ENCODE results near the gene ULK4.

DNA sequence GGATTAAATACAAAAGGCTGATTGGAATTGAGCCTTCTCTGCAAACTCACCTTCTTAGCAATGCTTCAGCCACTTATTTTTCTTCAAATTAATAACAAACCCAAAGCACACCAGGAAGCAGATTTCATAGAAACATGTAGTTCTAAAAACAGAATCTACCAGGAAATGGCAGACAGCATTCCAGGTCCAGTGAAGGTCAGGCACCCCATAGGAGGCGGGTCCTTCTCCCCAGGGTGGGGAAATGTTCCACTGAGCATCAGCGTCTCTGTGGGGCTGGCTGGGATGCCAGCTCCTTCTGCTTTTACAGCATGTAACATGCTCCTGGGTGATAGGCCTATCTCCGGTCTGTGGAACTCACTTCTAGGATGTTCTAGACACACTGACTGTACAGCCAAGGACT lies 713.4 kb downstream of the ULK4 start:
- TF ChIP-seq SIN3A (IDR thresholded peaks at IDR 0.05; ENCODE audit: low read depth): no peak
- no peak for TF ChIP-seq POLR2A (IDR thresholded peaks at IDR 0.05; ENCODE audit: borderline replicate concordance, extremely low read depth, insufficient read depth, insufficient read length)
- TF ChIP-seq, protein P1, sequence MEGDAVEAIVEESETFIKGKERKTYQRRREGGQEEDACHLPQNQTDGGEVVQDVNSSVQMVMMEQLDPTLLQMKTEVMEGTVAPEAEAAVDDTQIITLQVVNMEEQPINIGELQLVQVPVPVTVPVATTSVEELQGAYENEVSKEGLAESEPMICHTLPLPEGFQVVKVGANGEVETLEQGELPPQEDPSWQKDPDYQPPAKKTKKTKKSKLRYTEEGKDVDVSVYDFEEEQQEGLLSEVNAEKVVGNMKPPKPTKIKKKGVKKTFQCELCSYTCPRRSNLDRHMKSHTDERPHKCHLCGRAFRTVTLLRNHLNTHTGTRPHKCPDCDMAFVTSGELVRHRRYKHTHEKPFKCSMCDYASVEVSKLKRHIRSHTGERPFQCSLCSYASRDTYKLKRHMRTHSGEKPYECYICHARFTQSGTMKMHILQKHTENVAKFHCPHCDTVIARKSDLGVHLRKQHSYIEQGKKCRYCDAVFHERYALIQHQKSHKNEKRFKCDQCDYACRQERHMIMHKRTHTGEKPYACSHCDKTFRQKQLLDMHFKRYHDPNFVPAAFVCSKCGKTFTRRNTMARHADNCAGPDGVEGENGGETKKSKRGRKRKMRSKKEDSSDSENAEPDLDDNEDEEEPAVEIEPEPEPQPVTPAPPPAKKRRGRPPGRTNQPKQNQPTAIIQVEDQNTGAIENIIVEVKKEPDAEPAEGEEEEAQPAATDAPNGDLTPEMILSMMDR (IDR thresholded peaks at IDR 0.05 in 2 of 3, conservative IDR thresholded peaks at IDR 0.05 in 1 of 3; ENCODE audit: borderline replicate concordance in 1 of 3, insufficient read depth in 1 of 3, low read depth in 2 of 3, low read length in 2 of 3): no peak
- no peak for TF ChIP-seq RAD21 (IDR thresholded peaks at IDR 0.05; ENCODE audit: low read depth)
- TF ChIP-seq, protein P2, sequence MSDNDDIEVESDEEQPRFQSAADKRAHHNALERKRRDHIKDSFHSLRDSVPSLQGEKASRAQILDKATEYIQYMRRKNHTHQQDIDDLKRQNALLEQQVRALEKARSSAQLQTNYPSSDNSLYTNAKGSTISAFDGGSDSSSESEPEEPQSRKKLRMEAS (IDR thresholded peaks at IDR 0.05): no peak
- TF ChIP-seq EZH2 (IDR thresholded peaks at IDR 0.05): no peak
